HL-60 (cell line): ENCODE measurements around the gene C1orf210.

ENCODE experiments used
- DNase-seq, 2 experiments: peaks; one replicate each; pipeline ENCODE4 v3.0.0-alpha.2; 2010 to 2020; ENCODE audit warnings: low read depth in 1 of 2, low spot score in 1 of 2
- H3K27ac ChIP-seq: fragments of 250-450 bp; sonication (Bioruptor Pico); replicated peaks from 2 replicates; pipeline ENCODE4 v1.5.1; 2020; ENCODE audit warnings: mild to moderate bottlenecking, moderate library complexity
- H3K27me3 ChIP-seq: fragments of 250-450 bp; sonication (Bioruptor Pico); 2 replicates; pipeline ENCODE4 v1.5.1; 2021; ENCODE audit warnings: mild to moderate bottlenecking, moderate library complexity; ENCODE audit not compliant: insufficient read depth, poor library complexity, severe bottlenecking
- H3K4me3 ChIP-seq: replicated peaks from 2 replicates; pipeline ENCODE4 v1.5.1; 2011; ENCODE audit warnings: mild to moderate bottlenecking, control low read depth, low read length; ENCODE audit not compliant: insufficient read depth
- GABPA ChIP-seq: IDR thresholded peaks from 2 replicates; pipeline ENCODE4 v1.6.1; 2012; ENCODE audit warnings: low read depth
- POLR2AphosphoS5 ChIP-seq: IDR thresholded peaks from 2 replicates; pipeline ENCODE4 v1.6.1; 2012; ENCODE audit warnings: low read depth
- SPI1 ChIP-seq: IDR thresholded peaks from 2 replicates; pipeline ENCODE4 v1.6.1; 2012; ENCODE audit warnings: low read depth, mild to moderate bottlenecking, borderline replicate concordance
- TF ChIP-seq, protein P1 (sequence below): IDR thresholded peaks from one replicate; pipeline ENCODE4 v1.5.1; 2011; ENCODE audit warnings: low read length, control low read depth, inconsistent platforms; ENCODE audit not compliant: insufficient read depth
- TF ChIP-seq, protein P2 (sequence below): IDR thresholded peaks from 2 replicates; pipeline ENCODE4 v1.6.1; 2012; ENCODE audit warnings: low read depth; ENCODE audit not compliant: insufficient replicate concordance

The C1orf210 gene

DNA sequence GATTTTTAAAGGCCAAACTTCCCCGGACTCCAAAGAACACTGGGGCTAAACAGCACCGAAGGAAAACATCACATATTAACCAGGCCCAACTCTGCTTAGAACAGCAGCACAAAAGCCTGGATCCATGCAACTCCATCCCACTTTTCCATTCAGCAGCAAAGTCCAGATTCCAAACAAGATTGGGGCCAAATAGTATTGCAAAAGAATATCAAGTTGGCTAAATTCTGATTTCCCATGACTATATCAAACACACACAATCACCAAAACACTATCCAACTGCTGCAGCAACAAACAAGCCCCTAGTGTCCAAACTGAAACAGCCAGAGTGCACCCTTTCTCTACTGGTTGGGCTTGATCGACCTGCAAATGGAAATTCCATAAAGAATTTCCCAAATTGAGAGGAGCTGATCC lies 35.0 kb downstream of the C1orf210 start:
- H3K27ac ChIP-seq = no peak overlapping the region
- no peak for DNase-seq
- TF ChIP-seq POLR2AphosphoS5 (no peak), SPI1 (no peak)
- TF ChIP-seq, protein P1, sequence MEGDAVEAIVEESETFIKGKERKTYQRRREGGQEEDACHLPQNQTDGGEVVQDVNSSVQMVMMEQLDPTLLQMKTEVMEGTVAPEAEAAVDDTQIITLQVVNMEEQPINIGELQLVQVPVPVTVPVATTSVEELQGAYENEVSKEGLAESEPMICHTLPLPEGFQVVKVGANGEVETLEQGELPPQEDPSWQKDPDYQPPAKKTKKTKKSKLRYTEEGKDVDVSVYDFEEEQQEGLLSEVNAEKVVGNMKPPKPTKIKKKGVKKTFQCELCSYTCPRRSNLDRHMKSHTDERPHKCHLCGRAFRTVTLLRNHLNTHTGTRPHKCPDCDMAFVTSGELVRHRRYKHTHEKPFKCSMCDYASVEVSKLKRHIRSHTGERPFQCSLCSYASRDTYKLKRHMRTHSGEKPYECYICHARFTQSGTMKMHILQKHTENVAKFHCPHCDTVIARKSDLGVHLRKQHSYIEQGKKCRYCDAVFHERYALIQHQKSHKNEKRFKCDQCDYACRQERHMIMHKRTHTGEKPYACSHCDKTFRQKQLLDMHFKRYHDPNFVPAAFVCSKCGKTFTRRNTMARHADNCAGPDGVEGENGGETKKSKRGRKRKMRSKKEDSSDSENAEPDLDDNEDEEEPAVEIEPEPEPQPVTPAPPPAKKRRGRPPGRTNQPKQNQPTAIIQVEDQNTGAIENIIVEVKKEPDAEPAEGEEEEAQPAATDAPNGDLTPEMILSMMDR = no peak
- no peaks in the 10 kb centered on the region for H3K27me3 ChIP-seq
- H3K4me3 ChIP-seq = no peak overlapping the region

DNA sequence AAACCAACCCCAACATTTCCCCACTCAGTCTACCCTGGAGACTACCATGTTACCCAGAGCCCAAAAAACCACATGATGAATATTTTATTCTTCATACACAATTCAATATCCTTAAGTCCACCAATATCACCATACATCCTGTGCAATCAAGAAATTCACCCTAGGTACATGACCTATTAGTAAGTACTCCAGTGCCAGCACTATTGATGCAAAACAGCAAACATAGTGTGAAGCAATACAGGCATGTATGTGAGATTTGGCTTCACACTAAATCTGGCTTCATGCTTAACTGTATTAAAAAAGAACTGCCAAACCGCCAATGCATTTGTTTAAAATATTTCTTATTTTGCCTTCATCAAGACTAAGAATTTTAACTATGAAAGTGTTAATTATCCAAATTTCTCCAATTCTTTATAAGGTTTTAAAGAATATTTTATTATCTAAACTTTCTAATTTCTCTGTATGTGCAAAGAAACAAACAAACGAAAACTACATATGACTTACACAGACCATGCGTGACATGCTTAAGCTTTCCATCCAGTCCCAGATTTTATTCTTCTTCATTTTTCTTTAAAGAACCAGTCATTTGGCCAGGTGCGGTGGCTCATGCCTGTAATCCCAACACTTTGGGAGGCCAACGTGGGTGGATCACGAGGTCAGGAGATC lies 38.0 kb downstream of the C1orf210 start:
- TF ChIP-seq POLR2AphosphoS5 = no peak
- TF ChIP-seq, protein P2, sequence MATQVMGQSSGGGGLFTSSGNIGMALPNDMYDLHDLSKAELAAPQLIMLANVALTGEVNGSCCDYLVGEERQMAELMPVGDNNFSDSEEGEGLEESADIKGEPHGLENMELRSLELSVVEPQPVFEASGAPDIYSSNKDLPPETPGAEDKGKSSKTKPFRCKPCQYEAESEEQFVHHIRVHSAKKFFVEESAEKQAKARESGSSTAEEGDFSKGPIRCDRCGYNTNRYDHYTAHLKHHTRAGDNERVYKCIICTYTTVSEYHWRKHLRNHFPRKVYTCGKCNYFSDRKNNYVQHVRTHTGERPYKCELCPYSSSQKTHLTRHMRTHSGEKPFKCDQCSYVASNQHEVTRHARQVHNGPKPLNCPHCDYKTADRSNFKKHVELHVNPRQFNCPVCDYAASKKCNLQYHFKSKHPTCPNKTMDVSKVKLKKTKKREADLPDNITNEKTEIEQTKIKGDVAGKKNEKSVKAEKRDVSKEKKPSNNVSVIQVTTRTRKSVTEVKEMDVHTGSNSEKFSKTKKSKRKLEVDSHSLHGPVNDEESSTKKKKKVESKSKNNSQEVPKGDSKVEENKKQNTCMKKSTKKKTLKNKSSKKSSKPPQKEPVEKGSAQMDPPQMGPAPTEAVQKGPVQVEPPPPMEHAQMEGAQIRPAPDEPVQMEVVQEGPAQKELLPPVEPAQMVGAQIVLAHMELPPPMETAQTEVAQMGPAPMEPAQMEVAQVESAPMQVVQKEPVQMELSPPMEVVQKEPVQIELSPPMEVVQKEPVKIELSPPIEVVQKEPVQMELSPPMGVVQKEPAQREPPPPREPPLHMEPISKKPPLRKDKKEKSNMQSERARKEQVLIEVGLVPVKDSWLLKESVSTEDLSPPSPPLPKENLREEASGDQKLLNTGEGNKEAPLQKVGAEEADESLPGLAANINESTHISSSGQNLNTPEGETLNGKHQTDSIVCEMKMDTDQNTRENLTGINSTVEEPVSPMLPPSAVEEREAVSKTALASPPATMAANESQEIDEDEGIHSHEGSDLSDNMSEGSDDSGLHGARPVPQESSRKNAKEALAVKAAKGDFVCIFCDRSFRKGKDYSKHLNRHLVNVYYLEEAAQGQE = no peak
- no peak for TF ChIP-seq SPI1
- no peak for TF ChIP-seq GABPA
- TF ChIP-seq, protein P1 = no peak
- no peak overlapping the region for H3K4me3 ChIP-seq
- no peaks in the 10 kb centered on the region for H3K27me3 ChIP-seq
- DNase-seq = no peak
- no peak overlapping the region for H3K27ac ChIP-seq

DNA sequence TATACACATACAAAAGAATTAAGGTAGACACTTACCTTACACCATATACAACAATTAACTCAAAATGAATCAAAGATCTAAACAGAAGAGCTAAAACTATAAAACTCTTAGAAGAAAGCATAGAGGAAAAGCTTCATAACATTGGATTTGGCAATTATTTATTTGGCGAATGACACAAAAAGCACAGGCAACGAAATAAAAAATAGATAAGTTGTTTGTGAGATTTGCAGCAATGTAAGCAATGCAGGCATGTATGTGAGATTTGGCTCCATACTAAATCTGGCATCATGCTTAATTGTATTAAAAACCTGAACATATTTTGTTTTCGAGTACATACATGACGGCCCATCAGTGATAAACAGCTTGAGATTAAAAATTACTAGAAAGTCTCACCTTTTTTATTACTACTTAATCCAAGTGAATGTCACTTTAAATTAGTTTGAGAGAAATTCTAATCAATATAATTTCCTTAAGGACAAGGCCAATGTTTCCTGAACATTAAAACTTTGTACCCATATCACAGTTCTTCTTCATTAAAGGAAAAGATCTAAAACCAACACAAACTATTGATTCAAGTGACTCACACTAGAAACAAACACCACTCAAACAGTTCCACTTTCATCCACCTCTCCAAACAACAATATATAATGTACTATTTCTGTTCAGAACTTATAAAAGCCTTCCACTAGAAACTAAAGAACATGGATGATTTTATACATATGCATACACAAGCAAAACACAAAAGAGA lies 38.7 kb downstream of the C1orf210 start:
- Histone ChIP-seq H3K27ac (no peak overlapping the region), H3K4me3 (no peak overlapping the region), H3K27me3 (no peaks in the 10 kb centered on the region)
- TF ChIP-seq SPI1 = no peak
- TF ChIP-seq, protein P2 = no peak
- TF ChIP-seq GABPA = no peak
- TF ChIP-seq, protein P1 = no peak
- no peak for TF ChIP-seq POLR2AphosphoS5
- DNase-seq = no peak
